Activated naive CD4-positive, alpha-beta T cell treated with anti-CD3 and anti-CD28 coated beads for 36 hours (primary cell): ENCODE measurements around the gene BRSK2. TPM values are rescaled to one million over a fixed set of nuclear protein-coding genes. Genes with fewer than 3 reads are reported as not detected.
"Not testable (repeated sequence)": the region's sequence is repeated elsewhere in the genome, so short reads cannot be mapped to it uniquely, and the experiment has no call there.

Experiments
- CTCF ChIA-PET: fragments of 350-600 bp; sonication (Branson Sonifier 250); formaldehyde crosslinking; loops from one replicate; lab custom pipeline; 2021; ENCODE audit warnings: antibody characterized with exemption; lab: Charles Lee
- DNase-seq: peaks from one replicate; pipeline ENCODE4 v3.0.0-alpha.2; 2020
- H3K27ac Mint-ChIP-seq: one replicate; pipeline ENCODE4 v1.8.0; 2021; ENCODE audit warnings: mild to moderate bottlenecking, mixed read lengths
- H3K27me3 Mint-ChIP-seq: one replicate; pipeline ENCODE4 v1.8.0; 2021; ENCODE audit warnings: low read depth, mixed read lengths
- H3K36me3 Mint-ChIP-seq: one replicate; pipeline ENCODE4 v1.8.0; 2021; ENCODE audit warnings: low read depth, mixed read lengths
- H3K4me1 Mint-ChIP-seq: one replicate; pipeline ENCODE4 v1.8.0; 2021; ENCODE audit warnings: low read depth, mixed read lengths
- H3K4me3 Mint-ChIP-seq: one replicate; pipeline ENCODE4 v1.8.0; 2021; ENCODE audit warnings: mild to moderate bottlenecking, moderate library complexity, mixed read lengths
- H3K9me3 Mint-ChIP-seq: one replicate; pipeline ENCODE4 v1.8.0; 2021; ENCODE audit warnings: mixed read lengths
- intact Hi-C: fragments of 100-400 bp; cut with micrococcal nuclease; formaldehyde crosslinking; loops from one replicate; pipeline ENCODE4 v1.15.1; 2023
- total RNA-seq, 2 experiments: library from RNA; stranded (reverse); gene quantifications; one replicate each; pipeline ENCODE4 v1.2.3, GENCODE V29; 2021

The BRSK2 gene
- total RNA-seq: under 1 TPM; 0.17 to 0.44 TPM

GRCh38 chr11:1389932-1390568 lies at the start of gene BRSK2:
BRSK2 (plus strand) TSS chr11:1389934; CDS start chr11:1390285, 351 bp downstream.
- no peak within 1 kb of the TSS for H3K27ac Mint-ChIP-seq
- H3K9me3 Mint-ChIP-seq: no peaks in the 10 kb centered on the region
- DNase-seq: no peak
- H3K4me1 Mint-ChIP-seq: peaks cover 1% of the 10 kb centered on the region
- intact Hi-C loops: loop anchor here (1.0 to 10.0 kb wide), 5 partner anchors 55 to 695 kb away; partner anchors contain the start of genes DEAF1, TMEM80 and TOLLIP
- CTCF ChIA-PET: interaction anchor here (0.8 to 1.2 kb wide), 2 partner anchors 54 to 167 kb away, joined by 3 read pairs; partner anchors contain the start of gene MUC5B
- peaks cover 21% of the 10 kb centered on the region for H3K27me3 Mint-ChIP-seq
- peak within 1 kb of the TSS; percentile 56 for H3K4me3 Mint-ChIP-seq
- H3K36me3 Mint-ChIP-seq: no peaks in the 10 kb centered on the region

GRCh38 chr11:1340111-1340510 lies 49.6 kb upstream of the BRSK2 start:
- CTCF ChIA-PET: no interaction called here
- no peak for DNase-seq

GRCh38 chr11:1341226-1341625 lies 48.5 kb upstream of the BRSK2 start:
- H3K4me1 Mint-ChIP-seq, H3K4me3 Mint-ChIP-seq, H3K9me3 Mint-ChIP-seq, intact Hi-C loops, DNase-seq, H3K27ac Mint-ChIP-seq, H3K27me3 Mint-ChIP-seq, CTCF ChIA-PET, H3K36me3 Mint-ChIP-seq: not testable (repeated sequence)

More at GRCh38 chr11:1340111-1340510, 49.6 kb upstream of the BRSK2 start:
- intact Hi-C loops: no loop called here
- Mint-ChIP-seq H3K4me1 (peaks cover 10% of the 10 kb centered on the region), H3K27me3 (peaks cover 3% of the 10 kb centered on the region), H3K4me3 (no peak overlapping the region), H3K9me3 (peaks cover 6% of the 10 kb centered on the region), H3K27ac (no peak overlapping the region), H3K36me3 (no peaks in the 10 kb centered on the region)

GRCh38 chr11:1341928-1342524 lies 47.7 kb upstream of the BRSK2 start:
- H3K9me3 Mint-ChIP-seq: peaks cover 6% of the 10 kb centered on the region
- H3K27ac Mint-ChIP-seq: no peak overlapping the region
- DNase-seq: no peak
- intact Hi-C loops: no loop called here
- H3K4me3 Mint-ChIP-seq: no peak overlapping the region
- CTCF ChIA-PET: no interaction called here
- H3K36me3 Mint-ChIP-seq: no peaks in the 10 kb centered on the region
- H3K4me1 Mint-ChIP-seq: peaks cover 2% of the 10 kb centered on the region
- H3K27me3 Mint-ChIP-seq: peaks cover 3% of the 10 kb centered on the region

GRCh38 chr11:1342946-1343345 lies 46.8 kb upstream of the BRSK2 start:
- no peak overlapping the region for H3K27ac Mint-ChIP-seq
- no peak for DNase-seq
- CTCF ChIA-PET: no interaction called here
- H3K9me3 Mint-ChIP-seq: peaks cover 3% of the 10 kb centered on the region
- H3K4me1 Mint-ChIP-seq: no peaks in the 10 kb centered on the region
- no peaks in the 10 kb centered on the region for H3K36me3 Mint-ChIP-seq
- intact Hi-C loops: no loop called here
- no peaks in the 10 kb centered on the region for H3K27me3 Mint-ChIP-seq
- H3K4me3 Mint-ChIP-seq: no peak overlapping the region

- CTCF ChIA-PET: no interaction called here
Measured at GRCh38 chr11:1343391-1344055, 46.2 kb upstream of the BRSK2 start.

GRCh38 chr11:1344056-1344635 lies 45.6 kb upstream of the BRSK2 start:
- Mint-ChIP-seq H3K27me3 (no peaks in the 10 kb centered on the region), H3K4me3 (no peak overlapping the region), H3K4me1 (no peaks in the 10 kb centered on the region), H3K9me3 (no peaks in the 10 kb centered on the region), H3K27ac (no peak overlapping the region), H3K36me3 (no peaks in the 10 kb centered on the region)
- intact Hi-C loops: no loop called here
- DNase-seq: no peak
- CTCF ChIA-PET: no interaction called here

More at GRCh38 chr11:1343391-1344055, 46.2 kb upstream of the BRSK2 start:
- no peak for DNase-seq
- H3K4me1 Mint-ChIP-seq: no peaks in the 10 kb centered on the region
- intact Hi-C loops: no loop called here
- no peak overlapping the region for H3K4me3 Mint-ChIP-seq
- H3K27me3 Mint-ChIP-seq: no peaks in the 10 kb centered on the region
- no peaks in the 10 kb centered on the region for H3K36me3 Mint-ChIP-seq
- no peaks in the 10 kb centered on the region for H3K9me3 Mint-ChIP-seq
- H3K27ac Mint-ChIP-seq: no peak overlapping the region

GRCh38 chr11:1345737-1346513 lies 43.8 kb upstream of the BRSK2 start:
- Mint-ChIP-seq H3K36me3 (no peaks in the 10 kb centered on the region), H3K27ac (no peak overlapping the region), H3K4me1 (no peaks in the 10 kb centered on the region), H3K4me3 (no peak overlapping the region), H3K9me3 (no peaks in the 10 kb centered on the region), H3K27me3 (no peaks in the 10 kb centered on the region)
- CTCF ChIA-PET: no interaction called here
- no peak for DNase-seq
- intact Hi-C loops: no loop called here

- H3K36me3 Mint-ChIP-seq: no peaks in the 10 kb centered on the region
- intact Hi-C loops: no loop called here
- no peak overlapping the region for H3K4me3 Mint-ChIP-seq
- no peaks in the 10 kb centered on the region for H3K9me3 Mint-ChIP-seq
- H3K27me3 Mint-ChIP-seq: no peaks in the 10 kb centered on the region
- no peak overlapping the region for H3K27ac Mint-ChIP-seq
- no peak for DNase-seq
- no peaks in the 10 kb centered on the region for H3K4me1 Mint-ChIP-seq
- CTCF ChIA-PET: no interaction called here
Measured at GRCh38 chr11:1346669-1347390, 42.9 kb upstream of the BRSK2 start.

- H3K4me1 Mint-ChIP-seq, intact Hi-C loops, H3K36me3 Mint-ChIP-seq, CTCF ChIA-PET, DNase-seq, H3K27ac Mint-ChIP-seq, H3K27me3 Mint-ChIP-seq, H3K9me3 Mint-ChIP-seq, H3K4me3 Mint-ChIP-seq: not testable (repeated sequence)
Measured at GRCh38 chr11:1347411-1347999, 42.2 kb upstream of the BRSK2 start.

- H3K4me1 Mint-ChIP-seq: no peaks in the 10 kb centered on the region
- CTCF ChIA-PET: no interaction called here
Measured at GRCh38 chr11:1348146-1348795, 41.5 kb upstream of the BRSK2 start.

More at GRCh38 chr11:1348146-1348795, 41.5 kb upstream of the BRSK2 start:
- DNase-seq: no peak
- H3K9me3 Mint-ChIP-seq: no peaks in the 10 kb centered on the region
- no peaks in the 10 kb centered on the region for H3K36me3 Mint-ChIP-seq
- no peaks in the 10 kb centered on the region for H3K27me3 Mint-ChIP-seq
- H3K4me3 Mint-ChIP-seq: no peak overlapping the region
- intact Hi-C loops: loop anchor here (1.0 kb wide), 1 partner anchor 16 kb away; no protein-coding TSS in a partner anchor
- H3K27ac Mint-ChIP-seq: no peak overlapping the region
